Measurements from ENCODE around the gene SAMD4B.
"Not testable (repeated sequence)": the region's sequence is repeated elsewhere in the genome, so short reads cannot be mapped to it uniquely, and the experiment has no call there.

Gene SAMD4B

DNA sequence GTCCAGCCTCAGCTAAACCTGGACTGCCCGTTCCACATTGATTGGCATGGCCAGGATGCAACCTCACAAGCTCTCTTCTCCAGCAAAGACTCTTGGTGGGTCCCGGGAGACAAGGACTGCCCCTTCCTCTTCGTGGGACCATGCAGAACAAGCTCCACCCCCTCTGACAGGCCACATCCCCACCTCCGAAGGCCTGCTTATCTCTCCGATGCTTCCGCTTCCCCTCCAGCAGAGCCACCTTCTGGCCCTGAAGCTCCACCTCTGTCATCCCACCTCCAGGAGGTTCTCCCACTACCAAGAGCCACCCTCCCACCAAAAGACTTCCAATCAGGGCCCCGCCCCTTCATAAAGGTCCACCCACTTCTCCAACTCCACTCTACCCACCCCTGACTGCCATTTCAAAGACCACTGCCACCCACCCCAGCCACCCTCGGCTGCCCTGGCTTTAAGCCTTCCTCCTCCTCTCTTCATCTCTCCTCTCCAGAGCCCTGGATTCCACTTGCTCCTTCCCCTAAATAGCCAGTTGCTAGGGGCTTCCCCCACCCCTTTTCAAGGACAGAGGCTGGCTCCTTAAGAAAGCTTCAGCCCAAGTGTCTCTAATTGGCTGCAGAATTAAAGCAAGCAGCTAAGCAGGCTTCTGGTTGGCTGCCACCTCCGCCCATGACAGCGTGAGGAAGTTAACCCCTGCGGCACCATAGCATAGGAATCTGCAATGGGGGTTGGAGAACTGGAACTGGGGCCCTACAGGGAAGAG, 31.5 kb upstream of the SAMD4B start:
- no peak for DNase-seq (ENCODE audit: low read depth in 3 of 3, low spot score in 1 of 3)

DNA sequence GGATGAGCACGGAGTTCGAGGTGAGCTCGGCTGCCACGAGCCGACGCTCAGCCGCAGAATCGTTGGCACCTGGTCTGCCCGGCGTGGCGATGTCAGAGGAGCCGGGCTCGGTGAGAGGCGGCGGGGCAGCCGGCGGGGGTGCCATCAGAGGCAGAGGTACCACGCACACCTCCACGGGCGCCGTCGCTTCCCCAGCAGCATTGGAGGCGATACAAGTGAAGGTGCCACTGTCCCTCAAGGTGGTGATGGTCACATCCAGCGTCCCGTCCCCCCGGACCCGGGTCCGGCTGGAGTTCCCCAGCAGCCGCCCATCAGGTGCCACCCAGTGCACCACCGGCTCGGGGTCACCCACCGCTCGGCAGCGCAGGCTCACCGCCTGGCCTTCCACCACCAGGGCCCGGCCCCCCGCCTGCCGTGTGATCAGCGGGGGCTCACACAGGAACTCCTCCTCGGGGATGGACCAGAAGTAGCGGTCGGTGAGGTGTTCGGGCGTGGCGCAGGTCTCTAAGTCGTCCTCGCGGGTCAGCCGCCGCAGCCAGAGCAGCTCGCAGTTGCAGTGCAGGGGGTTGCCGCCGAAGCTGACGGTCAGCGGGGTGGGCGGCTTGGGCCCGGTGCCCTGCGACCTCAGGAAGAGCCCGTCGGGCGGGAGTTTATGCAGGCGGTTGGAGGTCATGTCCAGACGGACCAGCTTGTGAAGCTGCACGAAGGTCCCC, 28.0 kb upstream of the SAMD4B start:
- DNase-seq (ENCODE audit: low read depth in 3 of 3, low spot score in 1 of 3): no peak

DNA sequence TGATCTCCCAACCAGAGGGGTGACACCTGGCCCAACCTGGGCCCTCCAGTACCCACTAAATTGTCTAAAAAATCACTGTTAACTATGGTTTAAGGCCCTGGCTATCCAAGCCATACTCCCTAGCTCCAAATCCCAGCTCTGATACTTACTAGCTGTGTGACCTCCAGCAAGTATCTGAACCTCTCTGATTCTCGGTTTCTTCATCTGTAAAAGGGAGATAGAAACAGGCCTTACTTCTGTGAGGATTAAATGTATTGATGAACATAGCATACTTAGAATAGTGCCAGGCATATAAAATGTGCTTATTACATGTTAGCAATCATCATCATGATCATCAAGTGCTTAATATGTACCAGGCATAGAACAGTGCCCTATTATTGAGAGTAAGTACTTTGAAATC, 26.3 kb upstream of the SAMD4B start:
- DNase-seq (ENCODE audit: low read depth in 3 of 3, low spot score in 1 of 3): no peak

DNA sequence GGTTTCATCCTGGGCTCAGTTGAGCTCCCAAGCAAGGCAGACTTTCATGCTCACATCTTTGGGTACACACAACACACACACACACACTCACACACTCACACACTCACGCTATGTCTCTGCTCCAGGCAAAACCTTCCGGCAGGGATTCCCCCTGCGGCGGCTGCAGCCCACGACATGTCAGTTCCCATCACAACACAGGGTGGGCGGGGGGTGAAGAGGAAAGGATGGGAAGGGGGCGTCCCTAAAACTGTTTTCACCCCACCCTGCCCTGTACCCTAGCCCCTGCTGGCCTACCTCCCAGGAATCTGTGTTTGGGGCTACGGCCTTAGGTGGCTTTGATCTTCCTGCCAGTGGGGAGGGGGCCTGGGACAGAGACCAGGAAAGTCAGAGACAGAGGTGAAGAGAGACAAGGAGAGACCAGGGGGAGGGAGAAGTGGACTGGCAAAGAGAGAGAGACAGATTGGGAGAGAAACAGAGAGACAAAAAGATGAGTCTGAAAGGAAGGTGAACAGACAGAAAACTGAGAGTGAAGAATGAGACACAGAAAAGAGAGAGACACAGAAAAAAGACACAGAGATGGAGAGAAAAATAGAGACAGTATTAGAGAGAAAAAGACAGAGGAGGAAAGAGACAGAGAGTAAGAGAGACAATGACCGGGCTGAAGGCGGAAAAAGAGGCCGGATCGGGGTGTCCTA, 25.4 kb upstream of the SAMD4B start:
- no peak for DNase-seq (ENCODE audit: low read depth in 3 of 3, low spot score in 1 of 3)

DNA sequence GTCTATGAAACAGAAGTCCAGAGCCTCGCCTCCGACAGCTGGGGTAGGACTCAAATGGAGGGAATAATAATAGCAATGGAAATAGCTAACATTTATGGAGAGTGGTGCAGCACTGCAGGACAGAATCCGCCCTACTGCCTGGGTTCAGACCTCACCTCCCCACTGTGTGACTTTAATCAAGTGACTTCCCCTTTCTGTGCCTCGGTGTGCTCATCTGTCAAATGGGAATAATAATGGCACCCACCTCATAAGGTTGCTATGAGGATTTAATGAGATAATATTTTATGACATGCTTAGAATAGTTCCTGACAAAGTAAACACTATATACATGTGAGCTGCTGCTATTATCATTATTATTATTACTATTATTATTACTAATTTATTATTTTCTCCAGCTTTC, 24.7 kb upstream of the SAMD4B start:
- no peak for DNase-seq (ENCODE audit: low read depth in 3 of 3, low spot score in 1 of 3)

DNA sequence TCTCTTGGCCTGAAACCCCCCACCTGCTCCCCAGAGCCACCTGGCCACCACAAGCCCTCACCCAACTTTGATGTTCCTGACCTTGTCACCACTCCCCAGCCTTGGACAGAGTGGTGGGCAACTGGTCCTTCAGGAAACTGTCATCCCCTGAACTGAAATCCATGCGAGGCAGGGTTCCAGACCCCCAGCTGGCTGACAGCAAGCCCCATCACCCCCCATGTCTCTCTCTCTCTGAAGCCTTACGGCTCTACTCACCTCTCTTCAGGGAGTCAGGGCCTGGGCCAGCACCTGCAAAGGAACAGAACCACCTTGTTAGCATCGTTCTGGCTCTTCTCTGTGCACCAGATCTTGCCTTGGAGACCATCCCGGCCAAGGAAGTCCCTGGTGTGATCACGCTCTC, 24.1 kb upstream of the SAMD4B start:
- DNase-seq (ENCODE audit: low read depth in 3 of 3, low spot score in 1 of 3): no peak

DNA sequence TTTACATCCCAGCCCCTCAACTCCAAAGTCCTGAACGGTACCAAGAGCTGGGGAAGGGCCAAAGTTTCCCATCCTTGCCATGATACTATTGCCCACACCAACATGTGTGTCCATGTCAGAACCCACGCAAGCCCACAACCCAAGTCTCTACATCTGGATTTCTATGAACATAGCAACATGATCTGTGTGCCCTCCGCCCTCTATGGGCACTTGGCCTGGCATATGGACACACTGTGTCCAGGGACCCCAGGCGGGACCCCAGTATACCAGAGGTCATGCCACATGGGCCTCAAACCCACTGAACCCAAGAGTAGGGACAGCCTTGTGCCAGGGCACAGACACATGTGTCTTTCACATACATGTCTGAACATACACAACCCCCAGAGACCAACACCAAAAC, 23.5 kb upstream of the SAMD4B start:
- no peak for DNase-seq (ENCODE audit: low read depth in 3 of 3, low spot score in 1 of 3)

DNA sequence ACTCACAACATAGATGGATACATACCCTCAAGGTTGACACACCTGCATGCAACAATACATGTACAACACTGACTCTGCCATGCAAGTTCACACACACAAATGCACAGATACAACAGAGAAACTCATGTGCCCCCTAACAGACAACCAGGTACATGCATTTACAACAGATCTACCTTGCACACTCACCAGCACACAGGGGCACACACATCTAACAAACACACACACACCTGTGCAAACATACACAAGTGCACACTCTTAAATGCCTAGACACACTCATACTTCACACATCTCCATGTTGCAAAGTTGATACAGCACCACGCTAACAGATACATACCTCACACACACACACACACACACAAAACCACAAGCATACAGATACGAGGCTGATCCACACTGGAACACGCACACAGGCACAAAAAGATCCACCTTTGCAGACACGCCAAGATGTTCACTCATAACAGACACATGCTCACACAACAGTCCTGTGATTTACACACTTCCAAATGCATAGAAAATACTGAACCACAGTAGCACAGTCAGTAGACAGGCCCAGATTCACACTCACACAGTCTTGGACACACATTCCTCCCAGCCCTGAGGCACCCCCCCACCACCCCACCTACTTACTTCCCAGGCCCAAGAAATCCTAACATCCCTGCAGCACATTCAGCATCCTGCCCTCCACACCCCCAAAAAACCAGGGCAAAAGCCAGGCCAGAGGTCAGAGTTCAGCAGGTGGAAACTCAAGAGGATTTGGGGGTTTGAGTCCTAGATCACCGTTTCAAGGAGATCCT, 22.9 kb upstream of the SAMD4B start:
- no peak for DNase-seq (ENCODE audit: low read depth in 3 of 3, low spot score in 1 of 3)

DNA sequence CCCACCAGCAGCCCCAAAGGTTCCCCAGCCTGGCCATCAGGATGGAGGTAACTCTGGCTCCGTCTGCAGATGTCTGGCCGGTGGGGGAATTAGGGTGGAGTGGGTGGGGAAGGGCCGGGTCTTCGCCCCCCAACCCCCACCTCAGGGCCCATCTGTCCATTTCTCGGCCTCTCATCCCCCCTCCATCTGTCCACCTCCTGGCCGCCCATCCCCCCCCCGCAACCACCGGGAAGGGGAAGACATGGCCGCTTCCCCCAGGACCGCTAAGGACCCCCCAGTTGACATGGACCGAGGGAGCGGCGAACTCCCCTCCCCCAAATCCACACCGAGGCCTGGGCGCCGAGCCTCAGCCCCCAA, 22.4 kb upstream of the SAMD4B start:
- DNase-seq (ENCODE audit: low read depth in 3 of 3, low spot score in 1 of 3): no peak

DNA sequence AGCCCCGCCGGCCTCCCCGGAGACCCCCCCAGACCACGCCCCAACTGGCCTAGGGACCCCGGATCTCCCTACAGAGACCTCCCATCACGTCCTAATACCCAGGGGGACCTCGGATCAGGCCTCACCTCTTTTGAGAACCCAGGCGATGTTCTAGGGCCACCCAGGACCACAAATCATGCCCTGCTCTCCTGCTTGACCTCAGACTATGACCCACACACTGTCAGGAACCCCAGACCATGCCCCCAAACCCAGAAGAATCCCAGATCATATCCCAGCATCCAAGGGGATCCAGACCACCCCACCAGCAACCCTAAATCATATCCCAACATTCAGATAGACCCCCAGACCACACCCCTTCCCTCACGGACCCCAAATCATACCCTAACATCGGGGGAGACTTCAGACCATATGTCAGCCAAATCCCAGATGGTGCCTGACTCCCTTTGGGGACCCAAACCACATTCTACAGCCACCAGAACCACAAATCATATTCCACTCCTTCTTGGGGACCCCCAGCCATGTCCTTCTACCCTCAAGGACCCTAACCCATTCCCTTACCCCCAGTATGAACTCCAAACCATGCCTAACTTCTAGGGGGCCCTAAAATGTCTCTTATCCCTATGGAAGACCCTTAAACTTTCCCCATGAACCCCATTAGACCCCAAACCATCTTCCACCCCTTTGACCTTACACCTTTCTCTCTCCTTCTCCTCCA, 20.9 kb upstream of the SAMD4B start:
- DNase-seq (ENCODE audit: low read depth in 3 of 3, low spot score in 1 of 3): no peak

DNA sequence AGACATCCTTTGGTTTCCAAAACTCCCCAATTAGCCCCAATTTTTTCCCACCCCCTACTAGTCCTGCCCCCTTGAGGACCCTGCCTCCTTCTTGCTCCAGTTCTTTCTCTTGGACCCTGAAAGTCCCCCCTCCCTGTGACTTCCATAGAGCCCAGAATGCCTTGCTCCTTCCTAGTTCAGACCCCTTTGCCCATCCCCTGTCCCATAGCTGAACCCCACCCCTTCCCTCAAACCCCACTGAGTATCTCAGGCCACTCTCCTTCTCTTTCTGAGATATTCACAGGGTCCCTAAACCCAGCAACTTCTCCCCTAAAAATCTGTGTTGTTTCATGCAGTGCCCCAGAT, 20.4 kb upstream of the SAMD4B start:
- no peak for DNase-seq (ENCODE audit: low read depth in 3 of 3, low spot score in 1 of 3)

DNA sequence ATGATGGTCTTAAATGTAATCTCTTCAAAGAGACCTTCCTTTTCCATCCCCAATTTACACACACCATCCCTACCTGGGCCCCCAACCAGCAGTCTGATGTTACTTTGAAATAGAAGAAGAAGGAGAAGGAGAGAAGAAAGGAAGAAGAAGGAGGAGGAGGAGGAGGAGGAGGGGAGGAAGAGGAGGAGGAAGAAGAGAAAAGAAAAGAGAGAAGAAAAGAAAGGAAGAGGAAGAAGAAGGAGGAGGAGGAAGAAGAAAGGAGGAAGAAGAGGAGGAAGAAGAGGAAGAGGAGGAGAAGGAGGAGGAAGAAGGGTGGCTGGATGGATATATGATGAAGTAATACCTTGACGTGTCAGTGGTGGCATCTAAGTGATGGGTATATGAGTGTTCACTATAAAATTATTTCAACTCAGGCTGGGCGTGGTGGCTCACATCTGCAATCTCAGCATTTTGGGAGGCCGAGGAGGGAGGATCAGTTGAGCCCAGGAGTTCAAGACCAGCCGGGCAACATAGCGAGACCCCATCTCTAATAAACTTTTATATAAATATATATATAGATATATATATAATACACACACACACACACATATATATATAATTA, 17.9 kb upstream of the SAMD4B start:
- no peak for DNase-seq (ENCODE audit: low read depth in 3 of 3, low spot score in 1 of 3)

DNA sequence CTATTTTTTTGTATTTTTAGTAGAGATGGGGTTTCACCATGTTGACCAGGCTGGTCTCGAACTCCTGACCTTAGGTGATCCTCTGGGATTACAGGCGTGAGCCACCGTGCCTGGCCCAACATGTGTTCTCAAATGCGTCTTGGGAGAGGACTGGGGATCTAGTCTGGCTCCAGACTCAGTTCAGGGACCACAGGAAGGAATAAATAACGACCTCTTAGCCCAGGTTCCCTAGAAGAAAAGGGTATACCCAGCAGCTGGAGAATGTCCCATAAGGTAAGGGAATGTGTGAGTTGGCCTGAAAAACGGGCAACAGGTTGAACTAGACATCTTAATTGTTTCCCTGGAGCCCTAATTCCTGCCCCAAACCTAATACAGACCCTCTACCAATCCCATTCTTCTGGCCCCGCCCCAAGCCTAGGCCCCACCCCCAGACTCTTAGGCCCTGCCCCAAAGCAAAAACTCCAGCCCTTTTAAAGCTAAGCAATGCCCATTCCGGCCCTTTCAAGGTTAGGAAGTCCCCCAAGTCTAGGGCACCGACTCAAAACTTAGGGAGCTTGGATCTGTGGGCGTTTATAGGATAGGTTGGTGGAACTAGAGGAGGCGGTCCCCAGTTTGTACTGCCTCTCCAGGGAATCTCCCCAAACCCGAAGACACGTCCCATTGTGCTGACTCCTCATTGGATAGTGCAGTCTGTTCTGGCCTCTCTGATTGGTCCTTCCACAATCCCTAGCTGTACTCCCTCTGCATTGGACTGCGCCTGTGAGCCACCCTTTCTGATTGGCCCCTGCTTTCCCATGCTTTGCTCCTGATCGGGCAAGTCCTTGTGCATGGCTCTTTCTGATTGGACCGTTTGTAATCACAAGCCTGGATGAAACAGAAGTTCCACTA, 16.2 kb upstream of the SAMD4B start:
- no peak for DNase-seq (ENCODE audit: low read depth in 3 of 3, low spot score in 1 of 3)

DNA sequence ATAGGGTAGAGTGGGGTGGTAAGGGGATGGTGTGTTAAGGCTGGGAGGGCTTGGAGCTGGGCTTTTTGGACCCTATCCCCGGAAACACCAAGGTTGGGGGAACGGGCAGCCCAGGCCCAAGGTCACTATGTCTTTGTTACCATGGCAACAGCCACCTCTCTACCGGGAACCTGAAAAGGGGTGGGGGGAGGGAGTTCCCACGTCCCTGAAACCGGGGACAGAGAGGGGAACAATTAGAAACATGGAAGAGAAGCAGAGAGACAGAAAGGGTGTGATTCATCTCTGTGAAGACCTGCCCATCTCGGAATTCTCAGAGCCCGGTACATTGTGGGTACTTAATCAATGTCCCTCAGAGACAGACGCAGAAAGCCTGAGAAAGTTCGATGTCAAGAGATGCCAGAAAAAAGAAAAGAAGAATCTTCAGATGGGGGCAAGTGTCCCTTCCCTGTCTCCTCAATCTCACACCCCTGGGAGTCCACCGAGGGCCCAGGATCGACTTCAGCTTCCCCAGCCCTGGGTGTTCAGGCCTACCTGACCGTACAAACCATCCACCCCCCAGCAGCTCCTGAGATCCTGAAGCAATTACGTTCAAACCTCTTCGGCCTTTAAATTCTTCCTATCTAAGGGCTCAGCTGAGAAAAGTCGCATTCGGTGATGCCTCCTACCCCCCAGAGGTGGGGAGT, 14.7 kb upstream of the SAMD4B start:
- DNase-seq (ENCODE audit: low read depth in 3 of 3, low spot score in 1 of 3): no peak

DNA sequence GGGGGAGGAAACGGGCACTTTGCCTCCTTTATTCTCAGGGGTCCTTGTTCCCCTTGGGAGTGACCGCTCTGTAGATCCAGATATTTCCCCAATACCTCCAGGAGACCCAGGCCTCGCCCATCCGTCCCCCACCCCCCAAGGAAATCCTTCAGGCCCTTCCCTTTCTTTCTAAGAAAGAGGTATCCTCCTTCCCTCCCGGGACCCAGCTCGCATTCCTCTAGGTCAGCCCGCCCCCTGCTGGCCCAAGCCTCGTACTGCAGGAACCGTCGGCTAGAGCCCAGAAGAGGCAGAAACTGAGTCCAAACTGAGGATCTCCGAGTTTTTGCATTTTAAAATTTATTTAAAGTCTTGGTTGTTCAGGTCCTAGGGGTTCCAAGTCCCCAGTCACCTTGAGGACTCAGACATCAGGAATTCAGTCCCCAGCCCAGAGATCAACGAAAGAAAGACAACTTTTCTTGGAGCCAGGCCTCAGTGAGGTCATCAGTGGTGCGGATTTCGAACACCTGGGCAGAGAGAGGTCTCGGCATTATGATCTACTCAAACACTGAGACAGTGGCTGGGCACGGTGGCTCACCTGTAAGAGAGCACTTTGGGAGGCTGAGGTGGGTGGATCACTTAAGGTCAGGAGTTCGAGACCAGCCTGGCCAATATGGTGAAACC, 14.0 kb upstream of the SAMD4B start:
- DNase-seq (ENCODE audit: low read depth in 3 of 3, low spot score in 1 of 3): peak; percentile 38 to 84 (median 62)

DNA sequence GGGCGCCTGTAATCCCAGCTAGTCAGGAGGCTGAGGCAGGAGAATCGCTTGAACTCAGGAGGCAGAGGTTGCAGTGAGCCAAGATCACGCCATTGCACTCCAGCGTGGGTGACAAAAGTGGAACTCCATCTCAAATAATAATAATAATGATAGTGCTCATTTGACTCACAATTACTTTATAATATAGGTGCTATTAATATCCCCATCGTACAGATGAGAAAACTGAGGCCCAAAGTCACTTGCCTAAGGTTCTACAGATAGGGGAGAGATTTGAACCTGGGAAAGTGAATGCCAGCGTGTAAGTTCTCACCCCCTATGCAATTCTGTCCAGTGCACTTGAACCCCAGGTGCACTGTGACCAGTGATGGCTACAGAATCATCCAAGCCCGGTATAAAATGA, 12.3 kb upstream of the SAMD4B start:
- no peak for DNase-seq (ENCODE audit: low read depth in 3 of 3, low spot score in 1 of 3)

DNA sequence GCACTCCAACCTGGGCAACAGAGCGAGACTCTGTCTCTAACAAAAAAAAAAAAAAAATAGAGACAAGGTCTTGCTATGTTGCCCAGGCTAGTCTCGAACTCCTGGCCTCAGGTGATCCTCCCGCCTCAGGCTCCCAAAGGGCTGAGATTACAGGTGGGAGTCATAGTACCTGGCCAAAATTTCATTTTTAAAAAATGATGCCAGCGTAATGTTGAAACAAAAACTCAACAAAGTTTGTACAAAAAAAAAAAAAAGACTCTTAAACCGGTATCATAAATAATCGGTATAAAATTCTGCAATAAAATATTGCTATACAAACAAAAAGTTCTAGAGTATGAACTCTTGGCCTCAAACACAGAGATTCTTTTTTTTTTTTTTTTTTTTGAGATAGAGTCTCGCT, 9.9 kb upstream of the SAMD4B start:
- no peak for DNase-seq (ENCODE audit: low read depth in 3 of 3, low spot score in 1 of 3)

DNA sequence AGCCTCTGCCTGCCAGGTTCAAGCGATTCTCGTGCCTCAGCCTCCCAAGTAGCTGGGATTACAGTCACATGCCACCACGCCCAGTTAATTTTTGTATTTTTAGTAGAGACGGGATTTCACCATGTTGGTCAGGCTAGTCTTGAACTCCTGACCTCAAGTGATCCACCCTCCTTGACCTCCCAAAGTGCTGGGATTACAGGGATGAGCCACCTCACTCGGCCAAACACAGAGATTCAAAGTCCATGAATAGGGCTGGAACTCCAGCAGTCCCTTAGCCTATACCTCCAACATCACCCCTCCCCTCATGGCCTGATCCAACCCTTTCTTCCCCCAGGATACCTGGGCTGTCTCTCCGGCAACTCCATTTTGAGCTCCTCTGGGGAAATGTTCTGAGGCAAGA, 9.5 kb upstream of the SAMD4B start:
- DNase-seq (ENCODE audit: low read depth in 3 of 3, low spot score in 1 of 3): not testable (repeated sequence)

DNA sequence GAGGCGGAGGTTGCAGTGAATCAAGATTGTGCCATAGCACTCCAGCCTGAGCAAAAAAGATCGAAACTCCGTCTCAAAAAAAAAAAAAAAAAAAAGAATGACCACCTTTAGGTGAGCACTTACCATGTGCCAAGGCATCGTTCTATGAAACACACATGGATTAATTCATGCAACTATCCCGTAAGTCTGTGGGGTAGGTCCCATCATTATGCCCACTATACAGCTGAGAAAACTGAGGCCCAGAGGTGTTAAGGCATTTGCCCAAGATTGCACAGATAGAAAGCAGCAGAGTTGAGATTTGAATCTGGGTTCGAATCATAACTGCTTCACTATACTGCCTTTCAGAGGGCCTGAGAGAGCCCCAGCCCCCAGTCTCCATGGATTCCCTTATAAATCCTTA, 8.7 kb upstream of the SAMD4B start:
- no peak for DNase-seq (ENCODE audit: low read depth in 3 of 3, low spot score in 1 of 3)
